Right renal pelvis (tissue), 4 donors: Measurements from ENCODE around the gene RBMS3. TPM values are rescaled to one million over a fixed set of nuclear protein-coding genes. Genes with fewer than 3 reads are reported as not detected.
"Not testable (repeated sequence)": the region's sequence is repeated elsewhere in the genome, so short reads cannot be mapped to it uniquely, and the experiment has no call there.

Experiments
- DNase-seq, 4 donors: peaks; one replicate each; pipeline ENCODE4 v3.0.0-alpha.2; 2013; ENCODE audit warnings: low read depth in 4 of 4, low spot score in 3 of 4, missing footprints in 1 of 4
- polyA plus RNA-seq, 4 donors: library from polyadenylated mRNA; unstranded; fragments of 120-200 nt; gene quantifications; one replicate each; pipeline ENCODE4 v1.2.1, GENCODE V29; 2013; ENCODE audit not compliant: insufficient read length in 4 of 4

RBMS3 gene
- polyA plus RNA-seq, 4 donors: 10.3 to 15.0 (median 14.5) TPM

DNA sequence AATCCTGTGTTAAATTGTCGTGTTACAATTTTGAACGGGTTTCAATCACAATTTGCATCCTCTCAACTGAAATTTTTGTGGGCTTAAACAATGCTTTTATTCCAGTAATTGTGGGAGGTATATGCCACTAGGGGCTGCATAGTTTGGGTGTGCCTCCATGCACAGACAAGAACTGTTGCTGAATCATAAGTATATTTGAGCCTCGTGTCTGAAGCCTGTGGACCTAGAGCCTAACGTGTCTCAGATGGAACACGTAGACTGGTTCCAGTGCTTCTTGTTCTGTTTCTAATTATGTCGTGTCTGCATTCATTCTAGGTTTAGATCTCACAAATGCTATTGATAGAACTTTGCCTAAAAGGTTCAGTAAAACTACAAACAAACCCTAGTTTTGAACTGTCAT is 363.4 kb downstream of the RBMS3 start:
- DNase-seq: no peak

DNA sequence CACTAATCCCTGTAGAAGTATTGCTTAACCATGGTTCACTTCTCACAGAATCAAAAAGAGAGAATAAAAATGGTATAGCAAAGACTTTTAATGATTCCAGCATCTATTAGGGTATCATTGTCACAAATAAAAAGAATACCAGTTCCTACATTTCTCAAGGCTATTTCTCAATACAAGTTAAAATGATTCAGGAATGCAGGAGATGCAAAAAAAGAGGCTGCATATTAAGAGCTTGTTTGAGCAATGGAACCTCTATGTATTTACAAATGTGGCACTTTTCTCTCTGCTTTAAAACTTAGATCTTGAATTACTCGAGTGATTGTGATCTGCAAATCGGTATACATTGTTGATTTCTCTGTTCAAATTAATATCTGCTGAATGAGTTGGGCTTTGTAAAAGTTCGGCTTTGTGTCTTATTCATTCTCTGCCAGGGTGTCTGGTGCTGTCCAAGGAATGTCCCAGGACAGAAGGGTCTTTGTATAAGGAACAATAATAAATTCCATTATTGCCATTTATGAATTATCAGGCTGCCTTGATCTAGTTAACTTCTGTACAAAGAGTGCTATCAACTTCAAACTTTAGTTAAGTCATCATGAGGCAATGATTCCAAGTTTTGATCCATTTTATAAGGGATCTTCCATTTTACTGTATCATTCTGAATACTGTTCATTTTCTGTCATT is 364.2 kb downstream of the RBMS3 start:
- no peak for DNase-seq

DNA sequence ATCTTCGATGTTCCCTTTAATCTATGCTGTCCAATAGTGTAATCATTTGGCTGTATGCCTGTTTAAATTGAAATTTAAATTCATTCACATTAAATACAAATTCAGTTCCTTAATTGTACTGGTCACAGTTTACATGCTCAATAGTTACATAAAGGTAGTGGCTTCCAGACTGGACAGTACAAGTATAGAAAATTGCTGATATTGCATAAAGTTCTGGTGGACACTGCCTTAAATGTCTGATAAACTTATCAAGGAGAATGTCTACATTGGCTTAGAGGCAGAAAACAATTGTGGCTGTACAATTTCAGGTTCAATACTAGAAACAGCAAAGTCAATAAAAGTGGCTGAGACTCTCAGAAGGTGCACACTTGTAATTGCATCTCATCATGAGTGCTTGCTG is 365.2 kb downstream of the RBMS3 start:
- no peak for DNase-seq

DNA sequence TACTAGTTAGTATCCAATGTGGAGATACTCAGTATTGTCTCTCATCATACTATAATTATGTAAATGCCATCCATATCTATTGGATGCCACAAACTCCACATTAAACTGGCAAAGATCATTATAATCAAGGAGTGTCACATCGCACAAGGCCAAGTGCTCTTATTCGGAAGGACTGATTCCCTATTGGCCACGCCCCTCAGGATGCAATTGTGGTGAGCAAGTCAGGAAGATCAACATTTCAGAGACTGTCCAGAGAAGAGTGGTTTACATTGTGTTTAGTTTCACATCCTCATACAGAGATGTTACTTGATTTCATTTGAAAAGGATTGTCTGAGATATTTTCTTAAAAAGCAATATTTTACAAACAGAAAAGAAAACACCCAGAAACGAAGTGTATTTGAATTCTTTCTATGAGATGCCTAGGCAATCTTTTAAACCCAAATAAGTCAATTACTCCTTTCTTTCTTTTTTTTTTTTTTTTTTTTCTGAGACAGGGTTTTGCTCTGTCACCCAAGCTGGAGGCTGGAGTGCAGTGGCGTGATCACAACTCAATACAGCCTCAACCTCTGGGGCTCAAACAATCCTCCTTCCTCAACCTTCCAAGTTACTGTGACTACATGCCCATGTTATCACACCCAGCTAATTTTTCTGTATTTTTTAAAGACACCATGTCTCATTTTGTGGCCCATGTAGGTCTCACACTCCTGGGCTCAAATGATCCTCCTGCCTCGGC is 369.1 kb downstream of the RBMS3 start:
- no peak for DNase-seq

GRCh38 chr3:29653680-29654079 is 372.8 kb downstream of the RBMS3 start:
- no peak for DNase-seq

DNA sequence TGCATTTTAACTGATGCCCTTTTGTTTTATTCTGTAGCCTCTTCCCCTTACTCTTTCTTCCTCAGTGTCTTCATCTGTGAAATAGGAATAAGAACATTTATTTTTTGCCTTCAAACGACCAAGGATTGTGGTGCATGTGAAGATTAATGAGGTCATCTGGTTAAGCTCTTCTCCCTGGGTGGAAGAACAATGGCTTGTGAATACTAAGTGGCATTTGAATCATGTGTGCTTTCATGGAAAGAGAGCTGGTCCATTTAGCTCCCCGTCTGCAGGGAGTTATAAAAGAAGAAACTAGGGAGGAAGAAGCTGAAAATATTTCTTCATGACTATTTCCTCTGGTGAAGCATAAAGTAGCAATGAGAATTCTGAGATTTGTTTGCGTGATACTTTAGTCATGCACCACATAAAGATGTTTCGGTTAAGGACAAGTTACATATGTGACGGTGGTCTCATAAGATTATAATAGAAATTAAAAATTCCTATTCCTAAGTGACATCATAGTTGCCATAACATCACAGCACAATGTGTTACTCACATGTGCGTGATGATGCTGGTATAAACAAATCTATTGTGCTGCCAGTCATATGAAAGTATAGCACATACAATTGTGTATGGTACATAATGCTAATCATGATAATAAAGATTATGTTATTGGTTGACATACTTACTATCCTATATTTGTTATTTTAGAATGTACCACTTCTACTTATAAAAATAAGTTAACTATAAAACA is 374.3 kb downstream of the RBMS3 start:
- DNase-seq: no peak

GRCh38 chr3:29665688-29666087 is 384.8 kb downstream of the RBMS3 start:
- DNase-seq: no peak

DNA sequence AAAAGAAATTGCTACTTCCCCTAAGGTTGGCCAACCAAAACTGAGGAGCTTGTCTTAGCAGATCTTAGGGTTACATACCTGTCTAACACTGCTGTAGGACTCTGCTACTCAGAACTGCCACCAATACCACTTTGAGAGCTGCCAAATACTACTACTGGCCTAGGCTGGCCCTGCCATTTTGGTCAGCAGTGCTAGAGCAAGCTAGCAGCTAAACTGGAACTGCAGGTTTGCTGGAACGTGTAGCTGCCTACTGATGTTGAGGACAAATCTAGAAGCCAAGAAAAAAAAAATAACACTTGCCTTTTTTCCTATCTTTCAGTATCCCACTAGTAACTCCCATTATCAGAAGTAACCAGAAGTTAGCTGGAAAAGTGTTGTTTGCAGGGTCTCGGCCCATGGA is 387.4 kb downstream of the RBMS3 start:
- no peak for DNase-seq

DNA sequence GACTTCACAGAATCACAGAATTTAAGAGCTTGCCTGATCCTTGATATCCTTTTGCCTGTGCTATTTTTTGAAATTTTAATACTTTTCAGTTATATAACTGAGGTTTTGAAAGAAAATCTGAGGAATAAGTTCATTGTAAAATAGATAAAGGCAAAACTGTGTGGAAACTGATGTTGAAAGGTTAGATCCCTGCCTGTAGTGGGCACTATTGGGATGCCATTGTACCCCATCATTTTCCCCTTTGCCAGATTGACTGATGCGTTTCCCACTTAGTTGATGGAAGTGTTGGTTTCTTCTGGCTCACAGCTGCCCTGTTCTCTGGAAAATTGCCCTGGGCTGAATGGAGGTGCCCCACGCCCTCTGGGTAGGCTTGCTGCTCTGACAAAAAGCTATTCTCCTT is 387.9 kb downstream of the RBMS3 start:
- no peak for DNase-seq

DNA sequence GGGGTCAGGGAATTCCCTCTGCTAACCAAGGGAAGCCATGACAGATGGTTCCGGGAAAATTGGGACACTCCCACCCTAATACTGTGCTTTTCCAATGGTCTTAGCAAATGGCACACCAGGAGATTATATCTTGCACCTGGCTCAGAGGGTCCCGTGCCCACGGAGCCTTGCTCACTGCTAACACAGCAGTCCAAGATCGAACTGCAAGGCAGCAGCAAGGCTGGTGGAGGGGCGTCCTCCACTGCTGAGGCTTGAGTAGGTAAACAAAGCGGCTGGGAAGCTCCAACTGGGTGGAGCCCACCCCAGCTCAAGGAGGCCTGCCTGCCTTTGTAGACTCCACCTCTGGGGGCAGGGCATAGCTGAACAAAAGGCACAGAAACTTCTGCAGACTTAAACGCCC is 389.6 kb downstream of the RBMS3 start:
- DNase-seq: not testable (repeated sequence)

- no peak for DNase-seq
These were observed 396.6 kb downstream of the RBMS3 start for GRCh38 chr3:29677421-29677820.

GRCh38 chr3:29679944-29680343 is 399.1 kb downstream of the RBMS3 start:
- no peak for DNase-seq

- no peak for DNase-seq
These were observed 402.4 kb downstream of the RBMS3 start for GRCh38 chr3:29683018-29683993.

GRCh38 chr3:29686889-29687592 is 406.2 kb downstream of the RBMS3 start:
- DNase-seq: no peak

GRCh38 chr3:29690686-29691353 is 409.9 kb downstream of the RBMS3 start:
- DNase-seq: no peak

DNA sequence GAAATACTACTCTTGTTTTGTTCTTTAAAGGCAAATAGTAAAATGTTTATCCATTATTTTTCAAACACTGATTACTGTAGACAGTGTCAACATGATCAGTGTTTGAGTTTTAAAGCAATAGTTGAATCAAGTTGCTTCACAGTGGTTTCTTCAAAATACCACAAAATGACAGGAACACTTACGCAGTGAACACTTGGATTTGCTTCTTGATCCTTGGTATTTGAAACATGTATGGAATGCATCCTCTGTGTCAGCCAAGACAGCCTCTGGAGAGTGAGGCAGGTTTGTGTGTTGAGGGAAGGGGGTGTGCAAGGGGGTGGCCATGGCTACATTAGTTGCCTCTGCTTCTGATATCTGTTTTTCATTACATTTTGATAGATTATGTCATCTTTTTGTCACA is 413.0 kb downstream of the RBMS3 start:
- no peak for DNase-seq

- no peak for DNase-seq
These were observed 413.5 kb downstream of the RBMS3 start for GRCh38 chr3:29694331-29694730.

- DNase-seq: no peak
These were observed 413.9 kb downstream of the RBMS3 start for GRCh38 chr3:29694783-29695182.

- DNase-seq: no peak
These were observed 414.3 kb downstream of the RBMS3 start for GRCh38 chr3:29695201-29695600.
